ENCODE results near the gene RASSF3. TPM values are rescaled to one million over a fixed set of nuclear protein-coding genes. Genes with fewer than 3 reads are reported as not detected.

Gene RASSF3
- total and polyA plus RNA-seq, 10 of the 15 experiments (the other 5 are each of a cell fraction or from before 2014, with no cell fraction given), result 6.9 to 62.4 (median 30.3) TPM

DNA sequence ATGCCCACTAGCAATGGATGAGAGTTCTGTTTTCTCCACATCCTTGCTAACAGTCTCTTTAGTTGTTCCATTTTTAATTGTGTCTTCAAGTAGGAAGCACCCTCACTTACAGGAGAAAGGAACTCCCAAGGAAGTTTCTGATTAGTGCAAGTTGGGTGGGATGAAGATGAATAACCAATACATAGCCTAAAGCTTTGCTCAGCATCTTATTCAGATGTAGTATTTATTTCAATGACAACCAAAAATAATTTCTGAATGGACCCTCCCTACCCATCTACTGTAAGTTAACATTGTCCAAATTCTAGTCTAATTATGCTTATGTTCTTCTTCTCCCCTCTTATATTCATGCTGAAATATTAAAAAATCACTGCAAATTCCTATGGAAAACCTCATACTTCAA lies 36.0 kb downstream of the RASSF3 start (continued):
- TF ChIP-seq, protein P1, sequence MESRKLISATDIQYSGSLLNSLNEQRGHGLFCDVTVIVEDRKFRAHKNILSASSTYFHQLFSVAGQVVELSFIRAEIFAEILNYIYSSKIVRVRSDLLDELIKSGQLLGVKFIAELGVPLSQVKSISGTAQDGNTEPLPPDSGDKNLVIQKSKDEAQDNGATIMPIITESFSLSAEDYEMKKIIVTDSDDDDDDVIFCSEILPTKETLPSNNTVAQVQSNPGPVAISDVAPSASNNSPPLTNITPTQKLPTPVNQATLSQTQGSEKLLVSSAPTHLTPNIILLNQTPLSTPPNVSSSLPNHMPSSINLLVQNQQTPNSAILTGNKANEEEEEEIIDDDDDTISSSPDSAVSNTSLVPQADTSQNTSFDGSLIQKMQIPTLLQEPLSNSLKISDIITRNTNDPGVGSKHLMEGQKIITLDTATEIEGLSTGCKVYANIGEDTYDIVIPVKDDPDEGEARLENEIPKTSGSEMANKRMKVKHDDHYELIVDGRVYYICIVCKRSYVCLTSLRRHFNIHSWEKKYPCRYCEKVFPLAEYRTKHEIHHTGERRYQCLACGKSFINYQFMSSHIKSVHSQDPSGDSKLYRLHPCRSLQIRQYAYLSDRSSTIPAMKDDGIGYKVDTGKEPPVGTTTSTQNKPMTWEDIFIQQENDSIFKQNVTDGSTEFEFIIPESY (IDR thresholded peaks at IDR 0.05), result no peak

DNA sequence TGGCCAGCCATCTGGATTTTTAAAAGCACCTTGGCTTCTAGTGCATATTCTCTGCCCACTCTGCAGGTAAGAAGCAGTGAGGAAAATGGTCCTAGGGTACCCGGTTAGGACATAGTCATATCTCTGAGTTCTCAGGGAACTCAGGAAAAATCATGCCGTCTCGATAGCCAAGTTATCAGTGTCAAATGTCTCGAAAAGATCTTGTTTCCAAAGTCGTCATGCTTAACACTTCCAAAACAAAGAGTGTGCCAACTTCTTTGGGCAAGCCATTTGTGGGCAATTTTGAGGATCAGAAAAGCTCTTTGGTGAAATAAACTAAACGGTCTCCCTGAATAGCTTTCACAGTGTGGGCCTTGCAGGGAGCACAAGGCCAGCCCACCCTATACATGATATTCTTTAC lies 39.2 kb downstream of the RASSF3 start:
- WGBS (ENCODE audit: insufficient coverage, insufficient replicate concordance, low lambda C conversion rate, missing lambda C conversion rate), result 90% methylated on average over 6 of the region's 6 CpGs
- no peaks in the 10 kb centered on the region; a peak in 1 of 4 replicates for H3K36me3 ChIP-seq (ENCODE audit: control insufficient read depth in 2 of 2, insufficient read depth in 2 of 2, low read length in 1 of 2)
- no peak for ATAC-seq
- H2AFZ ChIP-seq (ENCODE audit: control insufficient read depth, low read depth, low read length), result no peak overlapping the region
- H3K4me3 ChIP-seq, result no peak overlapping the region
- intact Hi-C loops (cut with micrococcal nuclease; ENCODE audit: unreplicated experiment), result no loop called here
- in situ Hi-C loops (cut with MboI), result no loop called here
- peaks cover 75% of the 10 kb centered on the region for H3K79me2 ChIP-seq (ENCODE audit: control insufficient read depth, insufficient read depth, low read length)
- H3K4me1 ChIP-seq (ENCODE audit: control insufficient read depth, insufficient read depth, low read length), result peaks cover 4% of the 10 kb centered on the region
- no peak for DNase-seq (ENCODE audit: low read depth, low spot score)
- BruUV-seq (replicated peaks), result no TSS peak
- H3K9ac ChIP-seq (ENCODE audit: control insufficient read depth, insufficient read depth, low read length), result no peak overlapping the region
- no peak overlapping the region for H3K4me2 ChIP-seq (ENCODE audit: control insufficient read depth, insufficient read depth)
- SMC1A ChIA-PET (ENCODE audit: uncharacterized antibody, unreplicated experiment), result no interaction called here
- POLR2A ChIA-PET, result interaction anchor here (1.5 kb wide), 1 partner anchor 33 kb away, joined by 5 read pairs; no protein-coding TSS in a partner anchor
- CTCF ChIA-PET, result interaction anchor here (1.3 kb wide), 1 partner anchor 11 kb away, joined by 5 read pairs; no protein-coding TSS in a partner anchor
- no peak overlapping the region for H3K27ac ChIP-seq (ENCODE audit: control insufficient read depth, insufficient read depth)
- H4K20me1 ChIP-seq (ENCODE audit: control insufficient read depth, insufficient read depth), result no peaks in the 10 kb centered on the region
- RAD21 ChIA-PET (ENCODE audit: unreplicated experiment), result no interaction called here
- TF ChIP-seq MXI1 (IDR thresholded peaks at IDR 0.05; ENCODE audit: low read depth, low read length) (no peak), HDAC2 (IDR thresholded peaks at IDR 0.05) (no peak), BMI1 (IDR thresholded peaks at IDR 0.05; ENCODE audit: borderline replicate concordance) (no peak), FOXM1 (IDR thresholded peaks at IDR 0.05; ENCODE audit: low read depth, low read length) (no peak), NFIC (IDR thresholded peaks at IDR 0.05; ENCODE audit: low read depth, low read length) (no peak)
- TF ChIP-seq, protein P2, sequence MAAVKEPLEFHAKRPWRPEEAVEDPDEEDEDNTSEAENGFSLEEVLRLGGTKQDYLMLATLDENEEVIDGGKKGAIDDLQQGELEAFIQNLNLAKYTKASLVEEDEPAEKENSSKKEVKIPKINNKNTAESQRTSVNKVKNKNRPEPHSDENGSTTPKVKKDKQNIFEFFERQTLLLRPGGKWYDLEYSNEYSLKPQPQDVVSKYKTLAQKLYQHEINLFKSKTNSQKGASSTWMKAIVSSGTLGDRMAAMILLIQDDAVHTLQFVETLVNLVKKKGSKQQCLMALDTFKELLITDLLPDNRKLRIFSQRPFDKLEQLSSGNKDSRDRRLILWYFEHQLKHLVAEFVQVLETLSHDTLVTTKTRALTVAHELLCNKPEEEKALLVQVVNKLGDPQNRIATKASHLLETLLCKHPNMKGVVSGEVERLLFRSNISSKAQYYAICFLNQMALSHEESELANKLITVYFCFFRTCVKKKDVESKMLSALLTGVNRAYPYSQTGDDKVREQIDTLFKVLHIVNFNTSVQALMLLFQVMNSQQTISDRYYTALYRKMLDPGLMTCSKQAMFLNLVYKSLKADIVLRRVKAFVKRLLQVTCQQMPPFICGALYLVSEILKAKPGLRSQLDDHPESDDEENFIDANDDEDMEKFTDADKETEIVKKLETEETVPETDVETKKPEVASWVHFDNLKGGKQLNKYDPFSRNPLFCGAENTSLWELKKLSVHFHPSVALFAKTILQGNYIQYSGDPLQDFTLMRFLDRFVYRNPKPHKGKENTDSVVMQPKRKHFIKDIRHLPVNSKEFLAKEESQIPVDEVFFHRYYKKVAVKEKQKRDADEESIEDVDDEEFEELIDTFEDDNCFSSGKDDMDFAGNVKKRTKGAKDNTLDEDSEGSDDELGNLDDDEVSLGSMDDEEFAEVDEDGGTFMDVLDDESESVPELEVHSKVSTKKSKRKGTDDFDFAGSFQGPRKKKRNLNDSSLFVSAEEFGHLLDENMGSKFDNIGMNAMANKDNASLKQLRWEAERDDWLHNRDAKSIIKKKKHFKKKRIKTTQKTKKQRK (IDR thresholded peaks at IDR 0.05; ENCODE audit: low read depth, low read length), result no peak
- TF ChIP-seq, protein P3, sequence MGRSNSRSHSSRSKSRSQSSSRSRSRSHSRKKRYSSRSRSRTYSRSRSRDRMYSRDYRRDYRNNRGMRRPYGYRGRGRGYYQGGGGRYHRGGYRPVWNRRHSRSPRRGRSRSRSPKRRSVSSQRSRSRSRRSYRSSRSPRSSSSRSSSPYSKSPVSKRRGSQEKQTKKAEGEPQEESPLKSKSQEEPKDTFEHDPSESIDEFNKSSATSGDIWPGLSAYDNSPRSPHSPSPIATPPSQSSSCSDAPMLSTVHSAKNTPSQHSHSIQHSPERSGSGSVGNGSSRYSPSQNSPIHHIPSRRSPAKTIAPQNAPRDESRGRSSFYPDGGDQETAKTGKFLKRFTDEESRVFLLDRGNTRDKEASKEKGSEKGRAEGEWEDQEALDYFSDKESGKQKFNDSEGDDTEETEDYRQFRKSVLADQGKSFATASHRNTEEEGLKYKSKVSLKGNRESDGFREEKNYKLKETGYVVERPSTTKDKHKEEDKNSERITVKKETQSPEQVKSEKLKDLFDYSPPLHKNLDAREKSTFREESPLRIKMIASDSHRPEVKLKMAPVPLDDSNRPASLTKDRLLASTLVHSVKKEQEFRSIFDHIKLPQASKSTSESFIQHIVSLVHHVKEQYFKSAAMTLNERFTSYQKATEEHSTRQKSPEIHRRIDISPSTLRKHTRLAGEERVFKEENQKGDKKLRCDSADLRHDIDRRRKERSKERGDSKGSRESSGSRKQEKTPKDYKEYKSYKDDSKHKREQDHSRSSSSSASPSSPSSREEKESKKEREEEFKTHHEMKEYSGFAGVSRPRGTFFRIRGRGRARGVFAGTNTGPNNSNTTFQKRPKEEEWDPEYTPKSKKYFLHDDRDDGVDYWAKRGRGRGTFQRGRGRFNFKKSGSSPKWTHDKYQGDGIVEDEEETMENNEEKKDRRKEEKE (IDR thresholded peaks at IDR 0.05), result no peak
- H3K9me3 ChIP-seq (replicated peaks; ENCODE audit: control insufficient read depth, insufficient read depth, low read length), result no peaks in the 10 kb centered on the region
- no peaks in the 10 kb centered on the region for H3K27me3 ChIP-seq (replicated peaks in 1 of 2; ENCODE audit: control insufficient read depth in 2 of 2, insufficient read depth in 2 of 2, low read length in 1 of 2)
- no peak for FAIRE-seq
